GM12872 (cell line): ENCODE data around the gene SORCS2.

ENCODE experiments used
- TF ChIP-seq, protein P1 (sequence below): IDR thresholded peaks from 3 replicates; pipeline ENCODE4 v1.5.1; 2011; ENCODE audit warnings: low read depth, mild to moderate bottlenecking, low read length, moderate library complexity; ENCODE audit not compliant: insufficient read depth

Gene SORCS2

GRCh38 chr4:7352486-7352885 is 160.1 kb downstream of the SORCS2 start:
- TF ChIP-seq, protein P1, sequence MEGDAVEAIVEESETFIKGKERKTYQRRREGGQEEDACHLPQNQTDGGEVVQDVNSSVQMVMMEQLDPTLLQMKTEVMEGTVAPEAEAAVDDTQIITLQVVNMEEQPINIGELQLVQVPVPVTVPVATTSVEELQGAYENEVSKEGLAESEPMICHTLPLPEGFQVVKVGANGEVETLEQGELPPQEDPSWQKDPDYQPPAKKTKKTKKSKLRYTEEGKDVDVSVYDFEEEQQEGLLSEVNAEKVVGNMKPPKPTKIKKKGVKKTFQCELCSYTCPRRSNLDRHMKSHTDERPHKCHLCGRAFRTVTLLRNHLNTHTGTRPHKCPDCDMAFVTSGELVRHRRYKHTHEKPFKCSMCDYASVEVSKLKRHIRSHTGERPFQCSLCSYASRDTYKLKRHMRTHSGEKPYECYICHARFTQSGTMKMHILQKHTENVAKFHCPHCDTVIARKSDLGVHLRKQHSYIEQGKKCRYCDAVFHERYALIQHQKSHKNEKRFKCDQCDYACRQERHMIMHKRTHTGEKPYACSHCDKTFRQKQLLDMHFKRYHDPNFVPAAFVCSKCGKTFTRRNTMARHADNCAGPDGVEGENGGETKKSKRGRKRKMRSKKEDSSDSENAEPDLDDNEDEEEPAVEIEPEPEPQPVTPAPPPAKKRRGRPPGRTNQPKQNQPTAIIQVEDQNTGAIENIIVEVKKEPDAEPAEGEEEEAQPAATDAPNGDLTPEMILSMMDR = no peak

DNA sequence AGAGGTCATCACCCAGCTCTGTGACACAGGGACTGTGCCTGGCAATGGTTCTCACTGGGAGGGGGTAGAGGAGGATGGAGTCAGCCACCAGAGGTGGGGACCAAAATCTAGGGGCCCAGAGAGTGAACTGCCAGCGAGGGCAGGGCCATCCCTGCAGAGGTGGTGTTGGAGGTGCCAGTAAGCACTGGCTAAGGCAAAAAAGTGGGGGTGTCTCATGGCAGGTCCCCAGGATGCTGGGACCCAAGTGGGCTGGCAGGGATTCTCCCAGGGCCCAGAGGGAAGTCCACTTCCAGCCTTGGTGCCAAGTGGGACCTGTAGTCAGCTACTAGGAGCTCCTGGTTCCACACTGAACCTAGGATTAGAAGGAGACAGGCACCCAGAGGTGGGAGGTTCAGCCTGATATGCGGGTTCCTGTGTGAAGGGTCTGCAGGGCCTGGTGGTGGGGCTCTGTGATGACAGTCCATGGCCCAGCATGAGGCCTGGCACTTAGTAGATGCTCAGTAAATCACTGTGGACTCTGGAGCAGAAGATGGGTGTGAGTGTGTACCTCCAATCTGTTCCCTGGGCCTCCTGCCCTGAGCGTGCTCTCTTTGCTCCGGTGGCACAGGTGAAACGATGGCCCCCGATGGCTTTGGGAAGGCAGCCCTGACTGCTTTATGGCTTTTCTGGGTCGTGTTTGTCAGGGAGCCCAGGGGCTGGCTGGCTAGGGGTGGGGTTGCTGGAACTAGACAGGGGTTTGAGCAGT is 160.9 kb downstream of the SORCS2 start:
- TF ChIP-seq, protein P1 = no peak

- TF ChIP-seq, protein P1 = no peak
Measured at GRCh38 chr4:7353846-7354610, 161.7 kb downstream of the SORCS2 start.

- TF ChIP-seq, protein P1 = no peak
Measured at GRCh38 chr4:7354927-7355326, 162.6 kb downstream of the SORCS2 start.

DNA sequence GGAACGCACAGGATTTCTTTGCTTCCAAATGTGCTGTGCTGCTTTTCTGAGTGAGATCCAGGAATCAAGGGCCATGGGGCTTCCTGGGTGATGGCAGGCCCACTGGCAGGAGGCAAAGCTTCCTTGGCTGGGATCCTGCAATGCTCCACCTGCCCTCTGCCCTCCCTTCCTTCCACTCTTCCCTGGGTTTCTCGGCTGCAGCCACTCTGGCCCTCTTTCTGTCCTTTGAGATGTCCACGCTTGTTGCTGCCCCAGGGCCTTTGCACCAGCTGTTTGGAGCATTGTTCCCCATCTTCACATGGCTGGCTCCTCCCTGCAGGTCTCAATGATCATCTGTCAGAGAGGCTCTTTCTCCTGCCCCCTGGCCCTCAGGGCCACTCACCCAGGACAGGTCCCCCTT is 163.5 kb downstream of the SORCS2 start:
- TF ChIP-seq, protein P1 = no peak

- TF ChIP-seq, protein P1 = no peak
Measured at GRCh38 chr4:7356667-7357310, 164.5 kb downstream of the SORCS2 start.

- TF ChIP-seq, protein P1 = no peak
Measured at GRCh38 chr4:7357323-7357722, 165.0 kb downstream of the SORCS2 start.
